B cell (primary cell): ENCODE results near the gene CUEDC2. TPM values are rescaled to one million over a fixed set of nuclear protein-coding genes. Genes with fewer than 3 reads are reported as not detected.

Source experiments
- ATAC-seq: fragments of 200-7000 bp; cut with Tn5 transposase; one replicate; pipeline ENCODE4 v1.10.0; 2021; ENCODE audit warnings: low read depth, mild to moderate bottlenecking, moderate number of reproducible peaks, moderate library complexity
- CTCF ChIA-PET: fragments of 350-600 bp; sonication (Branson Sonifier 250); formaldehyde crosslinking; loops from one replicate; lab custom pipeline; 2021; ENCODE audit warnings: antibody characterized with exemption, inconsistent platforms; lab: Charles Lee
- POLR2A ChIA-PET: fragments of 350-600 bp; sonication (Branson Sonifier 250); formaldehyde crosslinking; loops from one replicate; lab custom pipeline; 2021; ENCODE audit warnings: antibody characterized with exemption; lab: Charles Lee
- DNase-seq: peaks from one replicate; pipeline ENCODE4 v3.0.0; 2013
- H2AFZ ChIP-seq: 2 replicates; pipeline ENCODE4 v1.6.1; 2012; ENCODE audit warnings: mild to moderate bottlenecking, low read depth, low read length; ENCODE audit not compliant: insufficient read depth, poor library complexity, severe bottlenecking
- H3K27ac ChIP-seq, 2 donors: 1 replicate in 1 of 2; 2 replicates in 1 of 2; pipeline ENCODE4 v1.5.1; 2012 to 2013; ENCODE audit warnings: low read length in 2 of 2, mild to moderate bottlenecking in 2 of 2, moderate library complexity in 1 of 2
- H3K27me3 ChIP-seq, 4 experiments: fragments of 200-600 bp in 1 of 4; sonication (generic) in 1 of 4; replicated peaks in 1 of 4; 1 replicate in 2 of 4; 2 replicates in 2 of 4; pipeline versions ENCODE4 v1.6.1 to v1.7.0; 2013 to 2016; ENCODE audit warnings: low read length in 3 of 4, mild to moderate bottlenecking in 2 of 4, mixed read lengths in 1 of 4, moderate library complexity in 1 of 4; ENCODE audit not compliant: insufficient read depth in 4 of 4, control insufficient read depth in 3 of 4; ENCODE audit errors: control extremely low read depth in 1 of 4
- H3K36me3 ChIP-seq, 2 experiments: replicated peaks in 1 of 2; 1 replicate in 1 of 2; 2 replicates in 1 of 2; pipeline versions ENCODE4 v1.6.1 to v1.7.1; 2013; ENCODE audit warnings: low read length in 1 of 2; ENCODE audit not compliant: insufficient read depth in 2 of 2, control insufficient read depth in 1 of 2; ENCODE audit errors: control extremely low read depth in 1 of 2, extremely low read depth in 1 of 2
- H3K4me1 ChIP-seq, 2 donors: fragments of 200-600 bp in 1 of 2; sonication (generic) in 1 of 2; 1 replicate in 1 of 2; 2 replicates in 1 of 2; pipeline versions ENCODE4 v1.5.1 to v1.6.1; 2013 to 2017; ENCODE audit warnings: low read length in 2 of 2; ENCODE audit not compliant: control insufficient read depth in 2 of 2, insufficient read depth in 2 of 2
- H3K4me2 ChIP-seq: replicated peaks from 2 replicates; pipeline ENCODE3; 2012; ENCODE audit warnings: mild to moderate bottlenecking, low read depth, low read length; ENCODE audit not compliant: poor library complexity, severe bottlenecking
- H3K4me3 ChIP-seq, 5 experiments: fragments of 200-600 bp in 1 of 5; sonication (generic) in 1 of 5; 1 replicate in 3 of 5; 2 replicates in 2 of 5; pipeline versions ENCODE4 v1.5.1 to v1.7.0; 2011 to 2016; ENCODE audit warnings: low read length in 4 of 5, mild to moderate bottlenecking in 4 of 5, low read depth in 2 of 5, control low read depth in 1 of 5, moderate library complexity in 1 of 5; ENCODE audit not compliant: insufficient read depth in 1 of 5; ENCODE audit errors: control extremely low read depth in 1 of 5, extremely low read depth in 1 of 5
- H3K79me2 ChIP-seq: fragments of 200-600 bp; sonication (generic); one replicate; pipeline ENCODE4 v1.6.0; 2016; ENCODE audit warnings: low read length; ENCODE audit not compliant: control insufficient read depth, insufficient read depth
- H3K9ac ChIP-seq: fragments of 200-600 bp; sonication (generic); 2 replicates; pipeline ENCODE4 v1.6.1; 2017; ENCODE audit warnings: mild to moderate bottlenecking, low read length, moderate library complexity
- H3K9me3 ChIP-seq, 3 donors: one replicate each; pipeline versions ENCODE4 v1.6.1 to v1.7.1; 2013; ENCODE audit warnings: low read length in 2 of 3; ENCODE audit not compliant: control insufficient read depth in 2 of 3, insufficient read depth in 1 of 3; ENCODE audit errors: control extremely low read depth in 1 of 3
- H4K20me1 ChIP-seq: 2 replicates; pipeline ENCODE4 v1.6.0; 2012; ENCODE audit warnings: mild to moderate bottlenecking, low read length; ENCODE audit not compliant: insufficient read depth, control insufficient read depth, poor library complexity, severe bottlenecking
- H3K27ac Mint-ChIP-seq: one replicate; pipeline ENCODE4 v1.8.0; 2021; ENCODE audit warnings: mixed read lengths
- H3K27me3 Mint-ChIP-seq: one replicate; pipeline ENCODE4 v1.8.0; 2021; ENCODE audit warnings: mixed read lengths
- H3K4me1 Mint-ChIP-seq: one replicate; pipeline ENCODE4 v1.8.0; 2021; ENCODE audit warnings: mixed read lengths
- H3K4me3 Mint-ChIP-seq: one replicate; pipeline ENCODE4 v1.8.0; 2021; ENCODE audit warnings: mixed read lengths
- H3K9me3 Mint-ChIP-seq: one replicate; pipeline ENCODE4 v1.8.0; 2022; ENCODE audit warnings: mixed read lengths; ENCODE audit not compliant: insufficient read depth
- CTCF ChIP-seq: fragments of 200-600 bp; IDR thresholded peaks from one replicate; pipeline ENCODE4 v1.8.0; 2022; ENCODE audit warnings: antibody characterized with exemption, mild to moderate bottlenecking
- EZH2 ChIP-seq: IDR thresholded peaks from 2 replicates; pipeline ENCODE4 v1.6.1; 2012; ENCODE audit warnings: borderline replicate concordance, low read depth, mild to moderate bottlenecking, moderate library complexity, low read length; ENCODE audit not compliant: insufficient read depth, poor library complexity, severe bottlenecking
- WGBS: methylation state at CpG from one replicate; pipeline ENCODE4 v1.1.5; 2013; ENCODE audit warnings: missing lambda C conversion rate; ENCODE audit not compliant: insufficient coverage; 5-methylcytosine and 5-hydroxymethylcytosine counted together
- intact Hi-C: fragments of 100-400 bp; cut with micrococcal nuclease; formaldehyde crosslinking; loops from one replicate; pipeline ENCODE4 v1.10.0; 2022
- polyA plus RNA-seq: library from polyadenylated mRNA; depleted of rRNA; stranded (reverse); fragments of >200 nt; gene quantifications from 2 replicates; pipeline ENCODE4 v1.2.3, GENCODE V29; 2012
- total RNA-seq, 2 donors: library from RNA; stranded (reverse); fragments of 120-200 nt in 1 of 2; gene quantifications; 1 replicate in 1 of 2; 2 replicates in 1 of 2; pipeline versions ENCODE4 v1.2.3 to v1.2.4, GENCODE V29; 2013 to 2022

CUEDC2 gene
- total and polyA plus RNA-seq, 2 donors (not counting 1 experiment from before 2014, with no cell fraction given) = 35.6 to 49.4 TPM

- Histone ChIP-seq H3K4me3 (no peak overlapping the region), H3K36me3 (no peaks in the 10 kb centered on the region), H3K9ac (no peak overlapping the region), H3K79me2 (no peaks in the 10 kb centered on the region), H3K4me1 (peaks cover 14 to 28% of the 10 kb centered on the region in 2 donors), H3K27me3 (no peaks in the 10 kb centered on the region), H2AFZ (no peak overlapping the region), H3K4me2 (no peak overlapping the region), H3K27ac (no peak overlapping the region), H3K9me3 (no peaks in the 10 kb centered on the region), H4K20me1 (no peaks in the 10 kb centered on the region)
- intact Hi-C loops = no loop called here
- ChIA-PET POLR2A (no interaction called here), CTCF (no interaction called here)
- WGBS = 20% methylated on average over 1 of the region's 1 CpG
- ATAC-seq (no peak), DNase-seq (no peak)
- Mint-ChIP-seq H3K27me3 (no peaks in the 10 kb centered on the region), H3K4me1 (peaks cover 24% of the 10 kb centered on the region), H3K9me3 (no peaks in the 10 kb centered on the region), H3K4me3 (no peak overlapping the region), H3K27ac (no peak overlapping the region)
- no peak for TF ChIP-seq CTCF
- no peak for TF ChIP-seq EZH2
Observed at GRCh38 chr10:102438374-102438773, 6.0 kb upstream of the CUEDC2 start.

DNA sequence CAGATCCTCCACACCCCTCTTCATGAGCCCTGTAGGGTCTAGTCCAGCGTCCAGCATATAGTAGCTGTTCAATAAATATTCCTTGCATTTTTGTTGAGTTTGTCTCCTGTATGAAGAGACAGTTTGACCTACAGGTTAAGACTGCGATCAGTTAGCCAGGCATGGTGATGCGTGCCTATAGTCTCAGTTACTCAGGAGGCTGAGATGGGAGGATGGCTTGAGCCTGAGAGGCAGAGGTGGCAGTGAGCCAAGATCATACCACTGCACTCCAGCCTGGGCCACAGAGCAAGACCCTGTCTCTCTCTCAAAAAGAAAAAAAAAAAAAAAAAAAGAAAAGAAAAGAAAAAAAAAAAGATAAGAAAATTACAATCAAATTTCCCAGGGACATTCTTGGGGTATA, 5.1 kb upstream of the CUEDC2 start:
- TF ChIP-seq EZH2 (no peak), CTCF (no peak)
- no peak for ATAC-seq
- Mint-ChIP-seq H3K27me3 (no peaks in the 10 kb centered on the region), H3K4me1 (peaks cover 29% of the 10 kb centered on the region), H3K9me3 (no peaks in the 10 kb centered on the region), H3K4me3 (no peak overlapping the region), H3K27ac (no peak overlapping the region)
- Histone ChIP-seq H3K4me3 (no peak overlapping the region), H3K9ac (no peak overlapping the region), H3K79me2 (no peaks in the 10 kb centered on the region), H2AFZ (no peak overlapping the region), H4K20me1 (no peaks in the 10 kb centered on the region), H3K27me3 (no peaks in the 10 kb centered on the region), H3K4me1 (peaks cover 19 to 33% of the 10 kb centered on the region in 2 donors), H3K27ac (no peak overlapping the region), H3K4me2 (no peak overlapping the region), H3K36me3 (no peaks in the 10 kb centered on the region), H3K9me3 (no peaks in the 10 kb centered on the region)
- DNase-seq = no peak
- intact Hi-C loops = no loop called here
- POLR2A ChIA-PET = no interaction called here
- 100% methylated on average over 2 of the region's 3 CpGs for WGBS
- CTCF ChIA-PET = interaction anchor here (0.6 kb wide), 1 partner anchor 11 kb away, joined by 4 read pairs; no protein-coding TSS in a partner anchor
